Measurements from ENCODE around the gene DNA2.
"Not testable (repeated sequence)": the region's sequence is repeated elsewhere in the genome, so short reads cannot be mapped to it uniquely, and the experiment has no call there.

The DNA2 gene

GRCh38 chr10:68489919-68490318 is 18.1 kb upstream of the DNA2 start:
- H3K36me3 ChIP-seq (ENCODE audit: control insufficient read depth in 1 of 2, insufficient read depth in 2 of 2, low read length in 2 of 2): peaks cover 18 to 61% of the 10 kb centered on the region in 2 donors
- no peaks in the 10 kb centered on the region for H3K4me1 ChIP-seq (ENCODE audit: control insufficient read depth in 1 of 2, insufficient read depth in 2 of 2, low read length in 2 of 2)
- no peaks in the 10 kb centered on the region for H3K27me3 ChIP-seq (ENCODE audit: low read depth, low read length)
- H3K4me3 ChIP-seq (ENCODE audit: low read depth in 1 of 2, low read length in 2 of 2): no peak overlapping the region
- no peak overlapping the region for H3K27ac ChIP-seq (ENCODE audit: low read length)
- H3K9me3 ChIP-seq (ENCODE audit: control insufficient read depth in 1 of 2, low read length in 2 of 2): no peaks in the 10 kb centered on the region

GRCh38 chr10:68474021-68474420 is 2.2 kb upstream of the DNA2 start:
- peaks cover 0 to 7% of the 10 kb centered on the region in 2 donors for H3K4me1 ChIP-seq (ENCODE audit: control insufficient read depth in 1 of 2, insufficient read depth in 2 of 2, low read length in 2 of 2)
- H3K27me3 ChIP-seq (ENCODE audit: low read depth, low read length): no peaks in the 10 kb centered on the region
- no peak overlapping the region for H3K4me3 ChIP-seq (ENCODE audit: low read depth in 1 of 2, low read length in 2 of 2)
- H3K9me3 ChIP-seq (ENCODE audit: control insufficient read depth in 1 of 2, low read length in 2 of 2): no peaks in the 10 kb centered on the region
- no peak overlapping the region for H3K27ac ChIP-seq (ENCODE audit: low read length)
- H3K36me3 ChIP-seq (ENCODE audit: control insufficient read depth in 1 of 2, insufficient read depth in 2 of 2, low read length in 2 of 2): no peaks in the 10 kb centered on the region

- H3K9me3 ChIP-seq (ENCODE audit: control insufficient read depth in 1 of 2, low read length in 2 of 2): no peaks in the 10 kb centered on the region
- H3K27me3 ChIP-seq (ENCODE audit: low read depth, low read length): no peaks in the 10 kb centered on the region
- H3K36me3 ChIP-seq (ENCODE audit: control insufficient read depth in 1 of 2, insufficient read depth in 2 of 2, low read length in 2 of 2): no peaks in the 10 kb centered on the region
- H3K4me3 ChIP-seq (ENCODE audit: low read depth in 1 of 2, low read length in 2 of 2): peak overlapping the region; percentile 77 to 95
- H3K27ac ChIP-seq (ENCODE audit: low read length): no peak overlapping the region
- H3K4me1 ChIP-seq (ENCODE audit: control insufficient read depth in 1 of 2, insufficient read depth in 2 of 2, low read length in 2 of 2): peaks cover 0 to 7% of the 10 kb centered on the region in 2 donors
Observed at GRCh38 chr10:68471063-68471585, 649 bp downstream of the DNA2 start.

GRCh38 chr10:68470300-68470699 is 1.5 kb downstream of the DNA2 start:
- H3K9me3 ChIP-seq (ENCODE audit: control insufficient read depth in 1 of 2, low read length in 2 of 2): no peaks in the 10 kb centered on the region
- H3K4me1 ChIP-seq (ENCODE audit: control insufficient read depth in 1 of 2, insufficient read depth in 2 of 2, low read length in 2 of 2): peaks cover 0 to 7% of the 10 kb centered on the region in 2 donors
- H3K4me3 ChIP-seq (ENCODE audit: low read depth in 1 of 2, low read length in 2 of 2): no peak overlapping the region
- H3K36me3 ChIP-seq (ENCODE audit: control insufficient read depth in 1 of 2, insufficient read depth in 2 of 2, low read length in 2 of 2): no peaks in the 10 kb centered on the region
- no peak overlapping the region for H3K27ac ChIP-seq (ENCODE audit: low read length)
- no peaks in the 10 kb centered on the region for H3K27me3 ChIP-seq (ENCODE audit: low read depth, low read length)

GRCh38 chr10:68469838-68470237 is 1.9 kb downstream of the DNA2 start:
- no peaks in the 10 kb centered on the region for H3K27me3 ChIP-seq (ENCODE audit: low read depth, low read length)
- no peak overlapping the region for H3K27ac ChIP-seq (ENCODE audit: low read length)
- H3K36me3 ChIP-seq (ENCODE audit: control insufficient read depth in 1 of 2, insufficient read depth in 2 of 2, low read length in 2 of 2): no peaks in the 10 kb centered on the region
- peaks cover 0 to 7% of the 10 kb centered on the region in 2 donors for H3K4me1 ChIP-seq (ENCODE audit: control insufficient read depth in 1 of 2, insufficient read depth in 2 of 2, low read length in 2 of 2)
- H3K4me3 ChIP-seq (ENCODE audit: low read depth in 1 of 2, low read length in 2 of 2): no peak overlapping the region
- no peaks in the 10 kb centered on the region for H3K9me3 ChIP-seq (ENCODE audit: control insufficient read depth in 1 of 2, low read length in 2 of 2)

- H3K27me3 ChIP-seq (ENCODE audit: low read depth, low read length); H3K4me3 ChIP-seq (ENCODE audit: low read depth in 1 of 2, low read length in 2 of 2); H3K36me3 ChIP-seq (ENCODE audit: control insufficient read depth in 1 of 2, insufficient read depth in 2 of 2, low read length in 2 of 2): not testable (repeated sequence)
Observed at GRCh38 chr10:68464729-68465128, 7.0 kb downstream of the DNA2 start.

GRCh38 chr10:68463365-68464093 is 8.2 kb downstream of the DNA2 start:
- no peaks in the 10 kb centered on the region for H3K4me1 ChIP-seq (ENCODE audit: control insufficient read depth in 1 of 2, insufficient read depth in 2 of 2, low read length in 2 of 2)
- H3K36me3 ChIP-seq (ENCODE audit: control insufficient read depth in 1 of 2, insufficient read depth in 2 of 2, low read length in 2 of 2): no peaks in the 10 kb centered on the region
- no peak overlapping the region for H3K4me3 ChIP-seq (ENCODE audit: low read depth in 1 of 2, low read length in 2 of 2)
- no peaks in the 10 kb centered on the region for H3K27me3 ChIP-seq (ENCODE audit: low read depth, low read length)
- no peaks in the 10 kb centered on the region for H3K9me3 ChIP-seq (ENCODE audit: control insufficient read depth in 1 of 2, low read length in 2 of 2)
- no peak overlapping the region for H3K27ac ChIP-seq (ENCODE audit: low read length)

More at GRCh38 chr10:68464729-68465128, 7.0 kb downstream of the DNA2 start:
- not testable (repeated sequence) for H3K27ac ChIP-seq (ENCODE audit: low read length); H3K4me1 ChIP-seq (ENCODE audit: control insufficient read depth in 1 of 2, insufficient read depth in 2 of 2, low read length in 2 of 2); H3K9me3 ChIP-seq (ENCODE audit: control insufficient read depth in 1 of 2, low read length in 2 of 2)

GRCh38 chr10:68462536-68462935 is 9.2 kb downstream of the DNA2 start:
- Histone ChIP-seq H3K9me3 (ENCODE audit: control insufficient read depth in 1 of 2, low read length in 2 of 2) (no peaks in the 10 kb centered on the region), H3K27me3 (ENCODE audit: low read depth, low read length) (no peaks in the 10 kb centered on the region), H3K4me3 (ENCODE audit: low read depth in 1 of 2, low read length in 2 of 2) (no peak overlapping the region), H3K4me1 (ENCODE audit: control insufficient read depth in 1 of 2, insufficient read depth in 2 of 2, low read length in 2 of 2) (no peaks in the 10 kb centered on the region), H3K36me3 (ENCODE audit: control insufficient read depth in 1 of 2, insufficient read depth in 2 of 2, low read length in 2 of 2) (no peaks in the 10 kb centered on the region), H3K27ac (ENCODE audit: low read length) (no peak overlapping the region)

GRCh38 chr10:68461032-68461431 is 10.7 kb downstream of the DNA2 start:
- Histone ChIP-seq H3K36me3 (ENCODE audit: control insufficient read depth in 1 of 2, insufficient read depth in 2 of 2, low read length in 2 of 2) (no peaks in the 10 kb centered on the region), H3K4me3 (ENCODE audit: low read depth in 1 of 2, low read length in 2 of 2) (no peak overlapping the region)

GRCh38 chr10:68449698-68450097 is 22.1 kb downstream of the DNA2 start:
- not testable (repeated sequence) for H3K36me3 ChIP-seq (ENCODE audit: control insufficient read depth in 1 of 2, insufficient read depth in 2 of 2, low read length in 2 of 2); H3K27ac ChIP-seq (ENCODE audit: low read length); H3K9me3 ChIP-seq (ENCODE audit: control insufficient read depth in 1 of 2, low read length in 2 of 2); H3K4me3 ChIP-seq (ENCODE audit: low read depth in 1 of 2, low read length in 2 of 2); H3K4me1 ChIP-seq (ENCODE audit: control insufficient read depth in 1 of 2, insufficient read depth in 2 of 2, low read length in 2 of 2); H3K27me3 ChIP-seq (ENCODE audit: low read depth, low read length)

More at GRCh38 chr10:68461032-68461431, 10.7 kb downstream of the DNA2 start:
- Histone ChIP-seq H3K27ac (ENCODE audit: low read length) (no peak overlapping the region), H3K9me3 (ENCODE audit: control insufficient read depth in 1 of 2, low read length in 2 of 2) (no peaks in the 10 kb centered on the region), H3K4me1 (ENCODE audit: control insufficient read depth in 1 of 2, insufficient read depth in 2 of 2, low read length in 2 of 2) (no peaks in the 10 kb centered on the region), H3K27me3 (ENCODE audit: low read depth, low read length) (no peaks in the 10 kb centered on the region)

- no peaks in the 10 kb centered on the region for H3K27me3 ChIP-seq (ENCODE audit: low read depth, low read length)
- H3K27ac ChIP-seq (ENCODE audit: low read length): no peak overlapping the region
- no peaks in the 10 kb centered on the region for H3K9me3 ChIP-seq (ENCODE audit: control insufficient read depth in 1 of 2, low read length in 2 of 2)
- no peak overlapping the region for H3K4me3 ChIP-seq (ENCODE audit: low read depth in 1 of 2, low read length in 2 of 2)
- no peaks in the 10 kb centered on the region for H3K36me3 ChIP-seq (ENCODE audit: control insufficient read depth in 1 of 2, insufficient read depth in 2 of 2, low read length in 2 of 2)
- no peaks in the 10 kb centered on the region for H3K4me1 ChIP-seq (ENCODE audit: control insufficient read depth in 1 of 2, insufficient read depth in 2 of 2, low read length in 2 of 2)
Observed at GRCh38 chr10:68446179-68446578, 25.6 kb downstream of the DNA2 start.

GRCh38 chr10:68442971-68443370 is 28.8 kb downstream of the DNA2 start:
- Histone ChIP-seq H3K27ac (ENCODE audit: low read length) (no peak overlapping the region), H3K36me3 (ENCODE audit: control insufficient read depth in 1 of 2, insufficient read depth in 2 of 2, low read length in 2 of 2) (no peaks in the 10 kb centered on the region), H3K27me3 (ENCODE audit: low read depth, low read length) (no peaks in the 10 kb centered on the region), H3K4me1 (ENCODE audit: control insufficient read depth in 1 of 2, insufficient read depth in 2 of 2, low read length in 2 of 2) (no peaks in the 10 kb centered on the region), H3K4me3 (ENCODE audit: low read depth in 1 of 2, low read length in 2 of 2) (no peak overlapping the region), H3K9me3 (ENCODE audit: control insufficient read depth in 1 of 2, low read length in 2 of 2) (no peaks in the 10 kb centered on the region)
